IPS-20b (cell line): Measurements from ENCODE around the gene LAT.

Experiments
- H3K27ac ChIP-seq: one replicate; pipeline ENCODE4 v1.5.1; 2013; ENCODE audit warnings: low read length
- H3K27me3 ChIP-seq: 2 replicates; pipeline ENCODE4 v1.6.1; 2013; ENCODE audit warnings: mild to moderate bottlenecking, low read length, inconsistent platforms; ENCODE audit not compliant: insufficient read depth
- H3K36me3 ChIP-seq: 2 replicates; pipeline ENCODE4 v1.6.1; 2013; ENCODE audit warnings: low read depth, mild to moderate bottlenecking, inconsistent platforms, low read length, moderate library complexity; ENCODE audit not compliant: insufficient read depth
- H3K4me1 ChIP-seq: 2 replicates; pipeline ENCODE4 v1.6.1; 2013; ENCODE audit warnings: mild to moderate bottlenecking, control low read depth, inconsistent platforms, low read length, moderate library complexity; ENCODE audit not compliant: insufficient read depth
- H3K4me3 ChIP-seq: 2 replicates; pipeline ENCODE4 v1.5.1; 2013; ENCODE audit warnings: mild to moderate bottlenecking, low read length, inconsistent platforms
- H3K9ac ChIP-seq: 2 replicates; pipeline ENCODE4 v1.6.1; 2013; ENCODE audit warnings: low read depth, mild to moderate bottlenecking, inconsistent platforms, low read length, moderate library complexity
- H3K9me3 ChIP-seq: 2 replicates; pipeline ENCODE4 v1.6.1; 2013; ENCODE audit warnings: mild to moderate bottlenecking, low read depth, low read length, inconsistent platforms; ENCODE audit not compliant: insufficient read depth

LAT gene

DNA sequence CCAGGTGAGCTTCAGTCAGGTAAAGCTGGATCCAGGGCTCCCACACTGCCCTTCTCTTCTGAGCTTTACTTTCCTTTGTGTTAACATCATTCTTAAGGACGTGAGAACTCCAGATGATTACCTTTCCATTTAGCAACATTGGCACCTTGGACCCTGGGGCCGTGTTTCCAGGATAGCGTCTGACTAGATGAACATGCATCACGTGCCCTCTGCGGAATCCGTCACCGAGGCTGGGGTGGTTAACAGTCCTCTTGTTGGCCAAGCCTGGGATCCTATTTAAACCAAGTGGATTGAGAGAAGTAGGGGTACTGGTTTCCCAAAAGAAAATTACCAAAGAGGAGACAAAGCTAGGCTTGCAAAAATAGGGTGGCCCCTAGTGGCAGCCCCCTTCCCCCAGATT lies 3.9 kb upstream of the LAT start:
- Histone ChIP-seq H3K4me3 (no peak overlapping the region), H3K9me3 (no peaks in the 10 kb centered on the region), H3K36me3 (peaks cover 28% of the 10 kb centered on the region), H3K27ac (no peak overlapping the region), H3K27me3 (no peaks in the 10 kb centered on the region), H3K4me1 (no peaks in the 10 kb centered on the region), H3K9ac (no peak overlapping the region)

DNA sequence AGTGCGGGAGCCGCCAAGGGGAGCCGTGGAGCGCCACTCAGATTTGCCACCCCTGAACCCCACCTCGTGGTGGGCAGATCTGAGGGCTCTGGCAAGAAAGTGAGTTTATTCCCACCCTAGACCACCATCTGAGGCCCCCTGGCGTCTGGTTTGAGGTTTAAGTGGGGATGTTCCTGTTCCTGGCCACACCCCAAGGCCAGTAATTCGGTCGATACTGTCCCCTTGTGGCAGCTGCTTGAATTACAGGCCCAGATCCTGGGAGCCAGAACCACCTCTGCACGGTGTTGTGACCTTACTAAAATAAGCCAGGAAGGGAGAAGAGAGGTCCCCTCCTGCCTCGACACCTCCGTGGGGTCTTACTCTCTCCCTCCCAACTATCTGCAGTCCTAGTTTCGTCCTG lies 3.3 kb upstream of the LAT start:
- peaks cover 28% of the 10 kb centered on the region for H3K36me3 ChIP-seq

DNA sequence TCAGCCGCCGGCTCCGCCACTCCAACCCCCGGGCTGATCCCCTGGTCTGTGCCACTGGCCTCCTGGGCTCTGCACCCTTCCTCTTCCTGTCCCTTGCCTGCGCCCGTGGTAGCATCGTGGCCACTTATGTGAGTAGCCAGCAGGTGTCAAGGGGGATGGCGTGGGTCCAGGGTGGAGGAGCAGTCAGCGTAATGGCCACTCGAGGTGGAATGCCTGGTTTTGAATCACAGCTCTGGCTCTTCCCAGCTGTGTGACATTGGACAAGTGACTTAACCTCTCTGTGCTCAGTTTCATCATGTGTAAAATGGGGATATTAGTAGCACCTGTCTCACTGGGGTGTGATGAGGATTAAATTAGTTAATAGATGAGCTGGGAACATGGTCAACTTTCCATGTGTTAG lies 2.4 kb upstream of the LAT start:
- Histone ChIP-seq H3K27ac (no peak overlapping the region), H3K4me3 (no peak overlapping the region), H3K9me3 (no peaks in the 10 kb centered on the region), H3K9ac (no peak overlapping the region), H3K36me3 (peaks cover 28% of the 10 kb centered on the region), H3K4me1 (no peaks in the 10 kb centered on the region), H3K27me3 (no peaks in the 10 kb centered on the region)

More for the DNA sequence above, 3.3 kb upstream of the LAT start:
- Histone ChIP-seq H3K4me3 (no peak overlapping the region), H3K9ac (no peak overlapping the region), H3K27ac (no peak overlapping the region), H3K27me3 (no peaks in the 10 kb centered on the region), H3K9me3 (no peaks in the 10 kb centered on the region), H3K4me1 (no peaks in the 10 kb centered on the region)

DNA sequence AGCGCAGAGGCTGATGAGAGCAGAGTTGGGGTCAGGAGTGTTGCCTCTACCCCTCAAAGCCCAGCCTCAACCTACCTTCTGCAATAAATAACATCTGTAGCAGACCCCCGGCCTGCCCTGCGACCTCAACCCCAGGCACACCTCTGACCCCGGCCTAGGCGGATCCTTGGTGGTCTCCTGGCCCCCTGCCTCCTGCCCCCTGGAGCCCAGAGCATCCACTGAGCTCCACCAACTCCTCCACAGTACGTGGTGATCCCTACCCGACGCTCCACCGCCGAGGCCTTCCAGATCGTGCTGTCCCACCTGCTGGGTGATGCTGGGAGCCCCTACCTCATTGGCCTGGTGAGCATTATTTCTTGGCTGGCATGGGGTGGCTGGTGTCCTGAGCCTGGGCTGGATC lies 1.9 kb upstream of the LAT start:
- Histone ChIP-seq H3K36me3 (peaks cover 28% of the 10 kb centered on the region), H3K4me1 (no peaks in the 10 kb centered on the region), H3K4me3 (no peak overlapping the region), H3K27me3 (no peaks in the 10 kb centered on the region), H3K9ac (no peak overlapping the region), H3K9me3 (no peaks in the 10 kb centered on the region), H3K27ac (no peak overlapping the region)

DNA sequence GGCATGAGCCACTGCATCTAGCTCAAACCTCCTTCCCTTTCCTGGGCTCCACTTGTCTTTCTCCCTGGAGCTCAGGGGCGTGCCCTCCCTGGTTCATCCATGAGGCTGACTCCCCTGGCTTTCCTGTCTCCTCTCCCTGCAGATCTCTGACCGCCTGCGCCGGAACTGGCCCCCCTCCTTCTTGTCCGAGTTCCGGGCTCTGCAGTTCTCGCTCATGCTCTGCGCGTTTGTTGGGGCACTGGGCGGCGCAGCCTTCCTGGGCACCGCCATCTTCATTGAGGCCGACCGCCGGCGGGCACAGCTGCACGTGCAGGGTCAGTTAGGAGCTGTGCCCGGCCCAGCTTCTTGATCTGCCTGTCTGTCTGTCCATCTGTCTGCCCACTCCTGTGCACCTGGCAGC lies 1.2 kb upstream of the LAT start:
- H3K9me3 ChIP-seq: no peaks in the 10 kb centered on the region
- no peaks in the 10 kb centered on the region for H3K27me3 ChIP-seq
- no peaks in the 10 kb centered on the region for H3K4me1 ChIP-seq
- peaks cover 28% of the 10 kb centered on the region for H3K36me3 ChIP-seq
- H3K9ac ChIP-seq: no peak overlapping the region
- H3K27ac ChIP-seq: no peak overlapping the region
- no peak overlapping the region for H3K4me3 ChIP-seq

DNA sequence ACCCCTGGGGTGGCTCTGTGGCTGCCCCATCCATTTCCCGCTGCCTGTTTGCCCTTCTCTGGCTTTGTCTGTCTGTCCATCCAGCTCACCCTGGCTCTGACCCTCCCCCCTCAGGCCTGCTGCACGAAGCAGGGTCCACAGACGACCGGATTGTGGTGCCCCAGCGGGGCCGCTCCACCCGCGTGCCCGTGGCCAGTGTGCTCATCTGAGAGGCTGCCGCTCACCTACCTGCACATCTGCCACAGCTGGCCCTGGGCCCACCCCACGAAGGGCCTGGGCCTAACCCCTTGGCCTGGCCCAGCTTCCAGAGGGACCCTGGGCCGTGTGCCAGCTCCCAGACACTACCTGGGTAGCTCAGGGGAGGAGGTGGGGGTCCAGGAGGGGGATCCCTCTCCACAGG lies 761 bp upstream of the LAT start:
- Histone ChIP-seq H3K27ac (no peak overlapping the region), H3K9ac (no peak overlapping the region), H3K4me3 (no peak overlapping the region)

DNA sequence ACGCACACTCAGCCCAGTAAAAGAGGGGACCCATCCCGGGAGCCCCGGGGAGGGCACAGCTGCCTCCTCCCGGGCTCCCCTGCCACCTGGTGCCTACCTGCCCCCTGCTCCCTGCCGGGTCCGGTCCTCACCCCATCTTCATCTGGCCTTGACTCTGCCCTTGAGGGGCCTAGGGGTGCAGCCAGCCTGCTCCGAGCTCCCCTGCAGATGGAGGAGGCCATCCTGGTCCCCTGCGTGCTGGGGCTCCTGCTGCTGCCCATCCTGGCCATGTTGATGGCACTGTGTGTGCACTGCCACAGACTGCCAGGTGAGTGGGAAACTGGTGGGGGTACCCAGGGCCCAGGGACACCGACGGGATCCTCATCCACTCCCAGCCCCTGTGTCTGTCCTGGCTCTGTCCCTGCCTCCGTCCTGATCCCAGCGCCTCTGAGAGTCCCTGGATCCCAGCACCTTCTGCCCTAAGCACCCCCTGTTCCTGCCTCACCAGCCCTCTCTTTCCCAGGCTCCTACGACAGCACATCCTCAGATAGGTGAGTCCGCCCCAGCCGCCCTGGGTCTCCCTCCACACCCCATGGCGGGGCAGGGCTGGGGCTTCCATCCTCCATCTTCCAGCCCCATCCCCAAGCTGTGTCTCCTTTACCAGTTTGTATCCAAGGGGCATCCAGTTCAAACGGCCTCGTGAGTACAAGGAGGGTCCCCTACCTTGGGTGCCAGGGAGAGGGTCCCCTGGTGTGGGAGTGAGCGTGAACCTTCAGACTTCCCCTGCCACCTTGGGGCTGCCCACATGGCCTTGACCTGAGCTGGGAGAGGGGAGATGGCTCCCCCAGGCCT lies 574 bp downstream of the LAT start:
- Histone ChIP-seq H3K9ac (no peak overlapping the region), H3K27ac (no peak overlapping the region), H3K4me1 (no peaks in the 10 kb centered on the region), H3K9me3 (no peaks in the 10 kb centered on the region), H3K36me3 (peaks cover 24% of the 10 kb centered on the region; the same call in 1 of the 2 replicates), H3K27me3 (no peaks in the 10 kb centered on the region), H3K4me3 (no peak overlapping the region)

More for the DNA sequence above, 761 bp upstream of the LAT start:
- Histone ChIP-seq H3K4me1 (no peaks in the 10 kb centered on the region), H3K36me3 (peaks cover 28% of the 10 kb centered on the region), H3K27me3 (no peaks in the 10 kb centered on the region), H3K9me3 (no peaks in the 10 kb centered on the region)

DNA sequence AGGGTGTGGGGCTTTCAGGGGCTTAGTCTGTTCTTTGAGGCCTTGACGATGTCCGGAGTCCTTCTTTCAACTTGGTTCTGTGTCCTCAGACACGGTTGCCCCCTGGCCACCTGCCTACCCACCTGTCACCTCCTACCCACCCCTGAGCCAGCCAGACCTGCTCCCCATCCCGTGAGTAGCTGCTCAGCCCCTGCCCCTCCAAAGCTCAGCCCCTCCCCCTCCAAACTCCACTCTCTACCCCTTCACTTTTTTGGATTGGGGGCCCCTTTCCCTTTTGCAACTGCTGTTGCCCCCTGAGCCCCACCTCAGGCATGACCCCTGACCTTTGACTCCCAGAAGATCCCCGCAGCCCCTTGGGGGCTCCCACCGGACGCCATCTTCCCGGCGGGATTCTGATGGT lies 1.2 kb downstream of the LAT start:
- no peak overlapping the region for H3K27ac ChIP-seq
- peaks cover 20% of the 10 kb centered on the region; the same call in 1 of the 2 replicates for H3K36me3 ChIP-seq
- no peaks in the 10 kb centered on the region for H3K4me1 ChIP-seq
- no peaks in the 10 kb centered on the region for H3K27me3 ChIP-seq
- no peak overlapping the region for H3K9ac ChIP-seq
- no peak overlapping the region for H3K4me3 ChIP-seq
- H3K9me3 ChIP-seq: no peaks in the 10 kb centered on the region

DNA sequence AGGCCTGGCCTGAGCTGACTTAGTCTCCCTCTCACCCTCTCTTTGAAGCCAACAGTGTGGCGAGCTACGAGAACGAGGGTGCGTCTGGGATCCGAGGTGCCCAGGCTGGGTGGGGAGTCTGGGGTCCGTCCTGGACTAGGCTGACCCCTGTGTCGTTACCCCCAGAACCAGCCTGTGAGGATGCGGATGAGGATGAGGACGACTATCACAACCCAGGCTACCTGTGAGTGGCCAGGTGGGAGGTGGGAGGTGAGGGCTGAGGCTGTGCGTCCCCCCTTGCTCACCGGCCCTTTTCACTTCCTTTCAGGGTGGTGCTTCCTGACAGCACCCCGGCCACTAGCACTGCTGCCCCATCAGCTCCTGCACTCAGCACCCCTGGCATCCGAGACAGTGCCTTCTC lies 1.6 kb downstream of the LAT start:
- no peak overlapping the region for H3K27ac ChIP-seq

DNA sequence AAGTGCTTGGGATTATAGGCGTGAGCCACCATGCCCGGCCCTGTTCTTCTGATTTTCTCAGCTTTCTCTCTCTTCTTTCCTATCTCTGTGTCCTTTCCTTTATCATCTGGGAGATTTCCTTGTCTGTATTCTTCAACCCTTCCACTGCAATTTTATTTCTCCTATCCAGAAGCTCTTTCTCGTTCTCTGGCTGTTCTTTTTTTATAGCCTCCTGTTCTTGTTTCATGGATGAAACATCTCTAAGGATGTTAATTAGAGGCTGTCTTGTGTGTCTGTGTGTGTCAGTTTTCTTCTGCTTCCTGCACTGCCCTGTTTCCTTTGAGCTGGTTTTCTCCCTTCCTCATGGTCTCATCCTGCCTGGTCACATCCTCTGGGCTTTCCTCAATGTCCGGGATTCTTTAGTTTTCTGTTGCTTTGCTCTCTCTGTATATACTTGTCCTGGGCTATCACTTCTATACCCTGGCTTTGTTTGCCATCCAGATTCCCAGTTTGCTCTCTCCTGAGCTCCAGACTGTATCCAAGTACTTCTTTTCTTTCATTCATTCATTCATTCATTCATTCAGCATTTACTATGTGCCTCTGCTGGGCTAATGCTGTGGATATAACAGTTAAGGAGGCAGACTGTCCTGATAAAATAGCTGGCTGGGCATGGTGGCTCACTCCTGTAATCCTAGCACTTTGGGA lies 2.5 kb downstream of the LAT start:
- H3K9ac ChIP-seq: no peak overlapping the region
- H3K27me3 ChIP-seq: no peaks in the 10 kb centered on the region
- peaks cover 12% of the 10 kb centered on the region; the same call in 1 of the 2 replicates for H3K36me3 ChIP-seq

More for the DNA sequence above, 1.6 kb downstream of the LAT start:
- H3K4me3 ChIP-seq: no peak overlapping the region
- H3K9ac ChIP-seq: no peak overlapping the region
- no peaks in the 10 kb centered on the region for H3K4me1 ChIP-seq
- H3K9me3 ChIP-seq: no peaks in the 10 kb centered on the region
- H3K27me3 ChIP-seq: no peaks in the 10 kb centered on the region
- peaks cover 19% of the 10 kb centered on the region; the same call in 1 of the 2 replicates for H3K36me3 ChIP-seq

DNA sequence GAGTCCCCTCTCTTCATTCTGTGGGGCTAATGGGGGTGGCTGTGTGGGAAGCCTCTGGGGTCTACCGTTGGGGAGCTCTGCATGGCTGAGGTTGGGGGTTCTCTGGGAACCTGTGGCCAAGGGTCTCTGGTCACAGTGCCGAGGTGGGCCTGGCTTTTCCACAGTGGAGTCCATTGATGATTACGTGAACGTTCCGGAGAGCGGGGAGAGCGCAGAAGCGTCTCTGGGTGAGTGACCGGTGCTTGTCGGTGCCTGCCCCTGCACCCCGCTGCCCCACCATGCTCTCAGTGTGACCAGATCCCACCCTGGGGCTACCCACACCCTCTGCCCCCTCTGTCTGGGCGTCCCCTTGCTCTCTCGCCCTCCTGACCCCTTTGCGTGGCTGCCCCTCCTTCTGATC lies 4.5 kb downstream of the LAT start:
- Histone ChIP-seq H3K36me3 (no peaks in the 10 kb centered on the region), H3K9ac (no peak overlapping the region), H3K27ac (no peak overlapping the region), H3K4me3 (no peak overlapping the region), H3K4me1 (no peaks in the 10 kb centered on the region), H3K27me3 (no peaks in the 10 kb centered on the region), H3K9me3 (no peaks in the 10 kb centered on the region)

More for the DNA sequence above, 2.5 kb downstream of the LAT start:
- H3K27ac ChIP-seq: no peak overlapping the region
- H3K4me1 ChIP-seq: no peaks in the 10 kb centered on the region
- no peaks in the 10 kb centered on the region for H3K9me3 ChIP-seq
- no peak overlapping the region for H3K4me3 ChIP-seq
